GM19452 (cell line): ENCODE results near the gene SIT1.

Experiments
- ATAC-seq: cut with Tn5 transposase; IDR thresholded peaks from one replicate; pipeline ENCODE4 v1.9.1; 2021; ENCODE audit not compliant: unreplicated experiment

Gene SIT1

GRCh38 chr9:35650341-35651158, at the start of gene SIT1:
Gene SIT1 (minus strand): TSS chr9:35650931. CDS start chr9:35650853, 78 bp downstream.
- ATAC-seq: no peak

- no peak for ATAC-seq
Measured at GRCh38 chr9:35700031-35700430, 49.3 kb upstream of the SIT1 start.

DNA sequence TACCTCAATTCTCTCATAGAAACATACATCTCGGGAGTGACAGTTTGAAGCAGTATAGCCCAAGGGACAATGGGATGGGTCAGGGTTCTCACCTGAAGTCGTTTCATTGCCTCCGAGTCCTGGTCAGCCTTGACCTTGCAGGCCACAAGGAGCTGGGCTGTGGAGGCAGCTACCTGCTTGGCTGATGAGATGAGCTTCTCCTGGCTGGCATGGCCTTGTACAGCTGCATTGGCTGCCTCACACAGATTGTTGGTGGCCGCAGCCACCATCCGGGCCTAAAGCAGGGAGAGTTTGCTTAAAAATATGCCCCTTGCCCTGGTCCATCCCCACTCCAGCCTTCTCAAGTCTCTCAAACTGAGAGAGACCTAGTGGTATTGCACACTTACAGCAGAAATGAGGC, 47.5 kb upstream of the SIT1 start:
- no peak for ATAC-seq

DNA sequence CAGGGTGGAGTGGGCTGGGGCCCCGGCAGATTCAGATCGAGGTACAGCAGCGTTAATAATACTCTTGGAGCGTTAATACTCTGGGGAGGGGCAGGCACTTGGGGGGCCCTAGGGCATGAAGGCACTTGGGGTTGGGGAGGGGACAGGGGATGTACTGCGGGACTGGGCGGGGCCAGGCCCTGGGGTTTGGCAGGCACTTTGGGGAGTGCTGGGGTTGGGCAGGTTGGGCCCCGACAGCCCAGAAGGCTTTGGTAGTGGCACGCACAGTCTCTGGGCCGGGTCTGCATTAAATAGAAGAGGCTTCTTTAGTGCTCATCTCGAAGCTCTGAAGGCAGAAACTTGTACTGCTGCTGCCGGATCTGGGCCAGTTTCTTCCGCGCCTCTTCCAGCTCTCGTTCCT, 46.8 kb upstream of the SIT1 start:
- no peak for ATAC-seq

- ATAC-seq: no peak
Measured at GRCh38 chr9:35696520-35697215, 45.9 kb upstream of the SIT1 start.

GRCh38 chr9:35695943-35696401, 45.2 kb upstream of the SIT1 start:
- ATAC-seq: no peak

DNA sequence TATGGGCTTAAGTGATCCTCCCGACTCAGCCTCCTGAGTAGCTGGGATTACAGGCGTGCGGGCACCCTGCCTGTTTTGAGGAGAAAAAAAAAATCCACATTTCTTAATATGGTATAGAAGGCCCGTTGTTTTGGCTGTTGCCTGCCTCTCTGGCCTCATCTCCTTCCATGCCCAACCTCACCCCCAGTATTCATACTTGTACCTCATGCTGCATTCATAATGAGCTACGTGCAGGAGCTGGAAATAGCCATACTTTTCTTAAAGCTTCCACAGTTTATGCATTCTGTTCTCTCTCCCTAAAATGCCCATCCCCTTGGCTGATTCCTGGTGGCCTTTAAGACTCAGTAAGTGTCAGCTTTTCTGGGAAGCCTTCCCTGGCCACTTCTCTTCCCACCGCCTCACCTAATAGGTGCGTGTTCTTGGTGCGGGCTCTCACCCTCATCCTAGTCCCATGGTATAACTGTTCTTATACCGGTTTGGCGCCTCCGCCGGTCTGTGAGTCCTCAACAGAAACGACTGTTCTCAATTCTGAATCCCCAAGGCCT, 41.1 kb upstream of the SIT1 start:
- no peak for ATAC-seq

- ATAC-seq: no peak
Measured at GRCh38 chr9:35691334-35691650, 40.6 kb upstream of the SIT1 start.

GRCh38 chr9:35690614-35691333, 40.0 kb upstream of the SIT1 start:
- no peak for ATAC-seq

DNA sequence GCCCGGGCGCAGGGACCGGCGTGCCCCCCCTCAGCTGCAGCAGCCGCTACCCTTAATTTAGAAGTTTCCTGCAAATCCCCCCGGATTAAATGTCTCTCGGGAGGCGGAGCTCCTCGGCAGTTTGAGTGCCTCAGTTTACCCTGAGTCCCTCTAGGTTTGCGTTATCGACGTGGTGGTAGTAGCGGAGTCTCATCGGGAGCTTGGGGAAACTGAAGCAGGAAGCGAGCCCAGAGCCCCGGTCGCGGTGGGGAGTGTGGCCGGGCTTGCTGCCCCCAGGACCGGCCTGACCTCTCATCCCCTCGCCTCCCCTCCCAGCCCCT, 39.5 kb upstream of the SIT1 start:
- ATAC-seq: no peak

GRCh38 chr9:35689542-35690293, 39.0 kb upstream of the SIT1 start, which contains the start of gene TPM2:
Gene TPM2 (minus strand): TSS chr9:35689925. CDS start chr9:35689817, 108 bp downstream.
- no peak for ATAC-seq

DNA sequence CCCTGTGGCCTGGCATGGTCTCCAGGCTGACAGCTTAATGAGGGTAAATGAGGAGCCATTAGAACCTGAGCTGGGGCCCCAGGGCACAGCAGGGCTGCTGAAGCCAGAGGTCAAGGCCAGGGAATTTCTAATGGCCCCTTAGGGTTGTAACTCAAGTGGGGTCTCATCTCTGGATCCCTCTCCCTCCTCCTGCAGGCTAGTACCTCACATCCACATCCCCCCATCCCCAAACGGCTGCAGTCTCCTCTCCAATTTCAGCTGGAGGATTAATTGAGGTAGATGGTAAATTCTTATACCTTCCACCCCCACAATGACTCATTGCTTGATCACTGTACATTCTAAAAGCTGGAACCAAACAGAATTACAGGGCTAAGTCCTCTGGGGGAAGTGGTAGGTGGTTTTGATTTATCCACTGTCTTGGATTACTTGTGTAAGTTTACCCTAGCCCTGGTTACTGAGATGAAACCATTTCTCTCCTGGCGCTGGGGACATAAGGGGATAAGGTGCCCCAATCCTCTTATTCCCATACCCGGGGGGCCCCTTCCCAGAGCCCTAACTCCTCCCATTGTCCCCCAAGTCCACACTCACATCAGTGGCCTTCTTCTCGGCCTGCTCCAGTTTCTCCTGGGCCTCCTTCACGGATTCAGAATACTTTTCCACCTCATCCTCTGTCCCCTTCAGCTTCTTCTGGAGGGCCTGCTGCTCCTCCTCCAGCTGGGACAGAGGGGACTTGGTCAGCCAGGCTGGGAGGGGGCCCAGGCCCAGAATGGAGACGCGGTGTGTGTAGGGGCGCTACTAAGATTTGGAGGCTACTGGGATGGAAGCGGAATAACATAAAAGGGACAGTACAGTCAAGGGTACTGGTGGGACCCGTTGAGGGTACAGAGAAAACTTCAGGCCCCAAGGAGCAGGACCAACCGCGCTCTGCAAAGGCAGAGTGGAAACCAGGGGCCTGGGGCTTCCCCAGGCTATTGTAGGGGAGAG, 38.1 kb upstream of the SIT1 start:
- no peak for ATAC-seq

- ATAC-seq: no peak
Measured at GRCh38 chr9:35687972-35688557, 37.3 kb upstream of the SIT1 start.

- ATAC-seq: no peak
Measured at GRCh38 chr9:35687306-35687705, 36.6 kb upstream of the SIT1 start.

- no peak for ATAC-seq
Measured at GRCh38 chr9:35686222-35687203, 35.8 kb upstream of the SIT1 start.

- no peak for ATAC-seq
Measured at GRCh38 chr9:35685506-35685905, 34.8 kb upstream of the SIT1 start.

DNA sequence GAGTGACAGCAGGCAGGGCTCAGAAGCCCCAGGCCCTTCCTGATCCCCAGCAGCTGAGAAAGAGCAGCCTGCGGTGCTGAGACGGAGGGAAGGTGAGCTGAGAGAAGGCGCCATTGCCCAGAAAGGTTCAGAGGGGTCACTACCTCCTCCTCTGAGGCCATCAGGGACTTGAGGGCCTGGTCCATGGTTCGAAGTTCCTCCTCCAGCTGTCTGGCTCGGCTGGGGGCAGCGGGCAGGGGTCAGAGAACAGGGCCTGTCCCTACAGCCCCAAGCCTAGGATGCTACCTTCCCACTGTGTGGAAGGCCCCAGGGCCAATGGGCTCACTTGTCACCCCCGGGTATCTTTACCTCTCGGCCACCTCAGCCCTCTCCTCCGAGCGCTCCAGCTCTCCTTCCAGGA, 34.2 kb upstream of the SIT1 start:
- no peak for ATAC-seq

DNA sequence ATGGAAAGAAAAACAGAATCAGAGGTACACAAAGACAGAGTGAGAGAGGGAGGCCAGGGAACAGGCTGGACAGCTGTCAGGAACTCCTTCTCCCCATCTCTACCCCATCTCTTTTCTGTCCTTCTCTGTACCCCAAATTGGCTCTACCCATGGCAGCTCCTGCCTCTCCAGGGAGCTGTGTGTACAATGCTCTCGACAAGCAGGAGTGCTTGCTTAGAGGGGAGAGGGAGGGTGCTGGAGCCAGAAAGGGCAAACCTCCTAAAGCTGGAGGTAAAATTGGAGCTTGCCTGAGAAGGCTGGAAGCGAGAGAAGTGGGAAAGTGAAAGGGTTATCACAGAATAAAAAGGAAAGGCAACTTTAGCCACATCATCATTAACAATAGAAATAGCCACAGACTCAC, 32.6 kb upstream of the SIT1 start:
- no peak for ATAC-seq
